Smooth muscle cell (in vitro differentiated cells): ENCODE data around the gene OR51G2. TPM values are rescaled to one million over a fixed set of nuclear protein-coding genes. Genes with fewer than 3 reads are reported as not detected.

ENCODE experiments used
- DNase-seq: peaks from one replicate; lab custom pipeline; 2025; ENCODE audit not compliant: unreplicated experiment; lab: John Stamatoyannopoulos, UW
- H2AFZ ChIP-seq: fragments of 200-600 bp; sonication (generic); 2 replicates; pipeline ENCODE4 v1.6.0; 2016; ENCODE audit warnings: antibody characterized with exemption, low read depth, mild to moderate bottlenecking
- H3F3A ChIP-seq: fragments of 200-600 bp; sonication (generic); 2 replicates; pipeline ENCODE4 v1.6.0; 2017; ENCODE audit warnings: antibody characterized with exemption, low read depth
- H3K27ac ChIP-seq: fragments of 200-600 bp; sonication (generic); 2 replicates; pipeline ENCODE4 v1.5.1; 2016; ENCODE audit warnings: low read depth, mild to moderate bottlenecking
- H3K27me3 ChIP-seq: fragments of 200-600 bp; sonication (generic); 2 replicates; pipeline ENCODE4 v1.6.1; 2016; ENCODE audit warnings: low read depth, mild to moderate bottlenecking
- H3K36me3 ChIP-seq: fragments of 200-600 bp; sonication (generic); 2 replicates; pipeline ENCODE4 v1.5.1; 2016; ENCODE audit warnings: low read depth
- H3K4me1 ChIP-seq: fragments of 200-600 bp; sonication (generic); 2 replicates; pipeline ENCODE4 v1.5.1; 2016; ENCODE audit warnings: low read depth
- H3K4me2 ChIP-seq: fragments of 200-600 bp; sonication (generic); 2 replicates; pipeline ENCODE4 v1.6.0; 2016; ENCODE audit warnings: mild to moderate bottlenecking
- H3K4me3 ChIP-seq: fragments of 200-600 bp; sonication (generic); 2 replicates; pipeline ENCODE4 v1.5.1; 2016; ENCODE audit warnings: mild to moderate bottlenecking
- H3K79me2 ChIP-seq: fragments of 200-600 bp; sonication (generic); 2 replicates; pipeline ENCODE4 v1.6.0; 2016; ENCODE audit warnings: low read depth, mild to moderate bottlenecking
- H3K9ac ChIP-seq: fragments of 200-600 bp; sonication (generic); 2 replicates; pipeline ENCODE4 v1.6.0; 2016; ENCODE audit warnings: low read depth
- H3K9me3 ChIP-seq: fragments of 200-600 bp; sonication (generic); replicated peaks from 2 replicates; pipeline ENCODE4 v1.5.1; 2016; ENCODE audit warnings: low read depth
- H4K20me1 ChIP-seq: fragments of 200-600 bp; sonication (generic); 2 replicates; pipeline ENCODE4 v1.6.0; 2016; ENCODE audit warnings: low read depth
- CTCF ChIP-seq: fragments of 200-600 bp; sonication (generic); IDR thresholded peaks from 2 replicates; pipeline ENCODE4 v1.5.1; 2017; ENCODE audit warnings: borderline replicate concordance, mild to moderate bottlenecking, antibody characterized with exemption; ENCODE audit not compliant: insufficient read depth, poor library complexity, severe bottlenecking
- WGBS: methylation state at CpG from one replicate; pipeline ENCODE4 v1.1.7; 2016; ENCODE audit warnings: low lambda C conversion rate; 5-methylcytosine and 5-hydroxymethylcytosine counted together
- polyA plus RNA-seq: library from polyadenylated mRNA; unstranded; fragments of >200 nt; fragmentation: Nextera tagmentation; extraction: Ambion mirVana; gene quantifications from 2 replicates; pipeline ENCODE4 v1.2.1, GENCODE V29; 2016
- total RNA-seq: library from RNA; depleted of rRNA; stranded (reverse); fragments of >200 nt; gene quantifications from 2 replicates; pipeline ENCODE4 v1.2.3, GENCODE V29; 2014

The OR51G2 gene
- total and polyA plus RNA-seq, 2 experiments from 2014 or later, result not detected

- no peak for TF ChIP-seq CTCF
- no peak overlapping the region for H3K9ac ChIP-seq
- H3K79me2 ChIP-seq, result no peaks in the 10 kb centered on the region
- no peak overlapping the region for H3K27ac ChIP-seq
- 73% methylated on average over 3 of the region's 3 CpGs for WGBS
- no peaks in the 10 kb centered on the region for H3K9me3 ChIP-seq
- no peaks in the 10 kb centered on the region for H3K27me3 ChIP-seq
- H3K4me3 ChIP-seq, result no peak overlapping the region
- no peak for DNase-seq
- H3K36me3 ChIP-seq, result no peaks in the 10 kb centered on the region
- no peak overlapping the region for H3K4me2 ChIP-seq
- no peaks in the 10 kb centered on the region for H3K4me1 ChIP-seq
- H4K20me1 ChIP-seq, result no peaks in the 10 kb centered on the region
- H3F3A ChIP-seq, result no peaks in the 10 kb centered on the region
- H2AFZ ChIP-seq, result no peak overlapping the region
These were observed 33.0 kb downstream of the OR51G2 start for GRCh38 chr11:4886186-4886585.

GRCh38 chr11:4884361-4884760 lies 34.8 kb downstream of the OR51G2 start:
- no peaks in the 10 kb centered on the region for H3K27me3 ChIP-seq
- H3K4me3 ChIP-seq, result no peak overlapping the region
- H2AFZ ChIP-seq, result no peak overlapping the region
- no peaks in the 10 kb centered on the region for H3F3A ChIP-seq
- H3K9me3 ChIP-seq, result no peaks in the 10 kb centered on the region
- H3K79me2 ChIP-seq, result no peaks in the 10 kb centered on the region
- DNase-seq, result no peak
- no peak for TF ChIP-seq CTCF
- H3K27ac ChIP-seq, result no peak overlapping the region
- 89% methylated on average over 3 of the region's 3 CpGs for WGBS
- H3K4me1 ChIP-seq, result no peaks in the 10 kb centered on the region
- H4K20me1 ChIP-seq, result no peaks in the 10 kb centered on the region
- H3K4me2 ChIP-seq, result no peak overlapping the region
- no peak overlapping the region for H3K9ac ChIP-seq
- H3K36me3 ChIP-seq, result no peaks in the 10 kb centered on the region

- no peak overlapping the region for H3K27ac ChIP-seq
- no peaks in the 10 kb centered on the region for H3K4me1 ChIP-seq
- H3F3A ChIP-seq, result no peaks in the 10 kb centered on the region
- H2AFZ ChIP-seq, result no peak overlapping the region
- H3K4me3 ChIP-seq, result no peak overlapping the region
- no peak overlapping the region for H3K9ac ChIP-seq
- H3K27me3 ChIP-seq, result no peaks in the 10 kb centered on the region
- H3K9me3 ChIP-seq, result no peaks in the 10 kb centered on the region
- TF ChIP-seq CTCF, result no peak
- no peak overlapping the region for H3K4me2 ChIP-seq
- 91% methylated on average over 5 of the region's 5 CpGs for WGBS
- DNase-seq, result no peak
- H3K79me2 ChIP-seq, result no peaks in the 10 kb centered on the region
- no peaks in the 10 kb centered on the region for H4K20me1 ChIP-seq
- H3K36me3 ChIP-seq, result no peaks in the 10 kb centered on the region
These were observed 36.6 kb downstream of the OR51G2 start for GRCh38 chr11:4882543-4882942.

- Histone ChIP-seq H3K4me1 (no peaks in the 10 kb centered on the region), H3K4me3 (no peak within 1 kb of the TSS), H3K27ac (no peak within 1 kb of the TSS), H3K79me2 (no peaks in the 10 kb centered on the region), H2AFZ (no peak within 1 kb of the TSS), H3K27me3 (no peaks in the 10 kb centered on the region), H3K9ac (no peak within 1 kb of the TSS), H3F3A (no peaks in the 10 kb centered on the region), H3K9me3 (no peaks in the 10 kb centered on the region), H3K36me3 (no peaks in the 10 kb centered on the region), H3K4me2 (no peak within 1 kb of the TSS), H4K20me1 (no peaks in the 10 kb centered on the region)
- no peak for DNase-seq
- 92% methylated on average over 8 of the region's 8 CpGs for WGBS
- TF ChIP-seq CTCF, result no peak
These were observed 37.2 kb downstream of the OR51G2 start, which contains the start of gene OR51T1 for GRCh38 chr11:4881860-4882500. TSS of gene OR51T1 (plus strand) at chr11:4881900. CDS start at chr11:4881900, 0 bp downstream.
